ENCODE results near the gene STPG3.
"Not testable (repeated sequence)": the region's sequence is repeated elsewhere in the genome, so short reads cannot be mapped to it uniquely, and the experiment has no call there.

Gene STPG3

GRCh38 chr9:137234055-137234697, 16.9 kb upstream of the STPG3 start:
- no peak for DNase-seq

- no peak for DNase-seq
Observed at GRCh38 chr9:137234758-137235423, 16.2 kb upstream of the STPG3 start.

- no peak for DNase-seq
Observed at GRCh38 chr9:137235424-137236237, 15.5 kb upstream of the STPG3 start.

GRCh38 chr9:137236238-137236935, 14.7 kb upstream of the STPG3 start:
- DNase-seq: peak; percentile 91

GRCh38 chr9:137236936-137237421, 14.1 kb upstream of the STPG3 start:
- DNase-seq: no peak

- DNase-seq: no peak
Observed at GRCh38 chr9:137237759-137238726, 13.0 kb upstream of the STPG3 start.

GRCh38 chr9:137239541-137240200, 11.4 kb upstream of the STPG3 start:
- DNase-seq: not testable (repeated sequence)

GRCh38 chr9:137240318-137240840, 10.7 kb upstream of the STPG3 start:
- DNase-seq: peak; percentile 65

- DNase-seq: peak; percentile 100
Observed at GRCh38 chr9:137240841-137241489, 10.1 kb upstream of the STPG3 start, which contains the start of gene TUBB4B. Gene TUBB4B (plus strand): TSS chr9:137241287. CDS start chr9:137241361, 74 bp downstream.

- peak; percentile 47 for DNase-seq
Observed at GRCh38 chr9:137241490-137242268, 9.4 kb upstream of the STPG3 start.

GRCh38 chr9:137242269-137243203, 8.6 kb upstream of the STPG3 start:
- DNase-seq: no peak

- not testable (repeated sequence) for DNase-seq
Observed at GRCh38 chr9:137243266-137243625, 7.8 kb upstream of the STPG3 start.

GRCh38 chr9:137243626-137244485, 7.2 kb upstream of the STPG3 start:
- no peak for DNase-seq

GRCh38 chr9:137244486-137245449, 6.3 kb upstream of the STPG3 start:
- DNase-seq: no peak

- no peak for DNase-seq
Observed at GRCh38 chr9:137245450-137246421, 5.3 kb upstream of the STPG3 start.
